ENCODE data around the gene NEUROD6. TPM values are rescaled to one million over a fixed set of nuclear protein-coding genes. Genes with fewer than 3 reads are reported as not detected.

The NEUROD6 gene
- total RNA-seq, 2 experiments from 2014 or later = not detected

DNA sequence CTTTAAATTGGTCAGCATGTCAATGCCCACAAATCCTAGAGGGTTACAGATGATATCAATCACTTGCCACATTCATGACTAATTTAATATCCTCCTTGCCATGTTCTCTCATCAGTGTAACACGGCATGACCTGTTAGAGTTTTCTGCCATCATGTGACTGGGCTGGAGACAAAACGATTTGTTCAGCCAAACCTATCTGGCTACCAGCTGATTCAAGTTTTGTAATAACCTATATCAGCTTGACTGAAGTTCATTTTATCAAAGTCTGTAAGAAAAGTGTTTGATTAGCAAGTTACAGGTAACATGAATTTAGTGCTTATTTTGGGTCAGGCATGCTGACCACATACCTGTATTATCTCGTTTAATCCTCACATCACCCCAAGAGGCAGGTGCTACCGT is 25.7 kb downstream of the NEUROD6 start:
- H3K36me3 ChIP-seq (ENCODE audit: insufficient read depth, low read length) = no peaks in the 10 kb centered on the region
- no peak overlapping the region for H3K27ac ChIP-seq (ENCODE audit: low read depth, low read length, poor library complexity, severe bottlenecking)
- DNase-seq (ENCODE audit: low spot score) = no peak
- H3K4me3 ChIP-seq (ENCODE audit: low read depth, low read length, poor library complexity, severe bottlenecking) = no peak overlapping the region
- ChIA-PET POLR2A (no interaction called here), CTCF (ENCODE audit: unreplicated experiment) (no interaction called here)
- no peak overlapping the region for H3K4me2 ChIP-seq (ENCODE audit: low read length)
- BruUV-seq (replicated peaks) = no TSS peak
- no peaks in the 10 kb centered on the region for H3K9me3 ChIP-seq (ENCODE audit: low read length)
- H2AFZ ChIP-seq (ENCODE audit: low read length) = no peak overlapping the region
- intact Hi-C loops (cut with micrococcal nuclease; ENCODE audit: unreplicated experiment) = no loop called here
- TF ChIP-seq, protein P1, sequence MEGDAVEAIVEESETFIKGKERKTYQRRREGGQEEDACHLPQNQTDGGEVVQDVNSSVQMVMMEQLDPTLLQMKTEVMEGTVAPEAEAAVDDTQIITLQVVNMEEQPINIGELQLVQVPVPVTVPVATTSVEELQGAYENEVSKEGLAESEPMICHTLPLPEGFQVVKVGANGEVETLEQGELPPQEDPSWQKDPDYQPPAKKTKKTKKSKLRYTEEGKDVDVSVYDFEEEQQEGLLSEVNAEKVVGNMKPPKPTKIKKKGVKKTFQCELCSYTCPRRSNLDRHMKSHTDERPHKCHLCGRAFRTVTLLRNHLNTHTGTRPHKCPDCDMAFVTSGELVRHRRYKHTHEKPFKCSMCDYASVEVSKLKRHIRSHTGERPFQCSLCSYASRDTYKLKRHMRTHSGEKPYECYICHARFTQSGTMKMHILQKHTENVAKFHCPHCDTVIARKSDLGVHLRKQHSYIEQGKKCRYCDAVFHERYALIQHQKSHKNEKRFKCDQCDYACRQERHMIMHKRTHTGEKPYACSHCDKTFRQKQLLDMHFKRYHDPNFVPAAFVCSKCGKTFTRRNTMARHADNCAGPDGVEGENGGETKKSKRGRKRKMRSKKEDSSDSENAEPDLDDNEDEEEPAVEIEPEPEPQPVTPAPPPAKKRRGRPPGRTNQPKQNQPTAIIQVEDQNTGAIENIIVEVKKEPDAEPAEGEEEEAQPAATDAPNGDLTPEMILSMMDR (conservative IDR thresholded peaks at IDR 0.05; ENCODE audit: low read length) = no peak
- no peak for TF ChIP-seq EZH2phosphoT487 (IDR thresholded peaks at IDR 0.05; ENCODE audit: borderline replicate concordance, low read depth, low read length)
- H3K4me1 ChIP-seq (ENCODE audit: insufficient read depth, low read length, poor library complexity, severe bottlenecking) = no peaks in the 10 kb centered on the region
- H3K9me2 ChIP-seq (ENCODE audit: insufficient read depth, low read length) = no peaks in the 10 kb centered on the region
- H4K20me1 ChIP-seq (ENCODE audit: insufficient read depth, low read length) = no peaks in the 10 kb centered on the region
- no peaks in the 10 kb centered on the region for H3K79me2 ChIP-seq (ENCODE audit: insufficient read depth, low read depth, low read length)

DNA sequence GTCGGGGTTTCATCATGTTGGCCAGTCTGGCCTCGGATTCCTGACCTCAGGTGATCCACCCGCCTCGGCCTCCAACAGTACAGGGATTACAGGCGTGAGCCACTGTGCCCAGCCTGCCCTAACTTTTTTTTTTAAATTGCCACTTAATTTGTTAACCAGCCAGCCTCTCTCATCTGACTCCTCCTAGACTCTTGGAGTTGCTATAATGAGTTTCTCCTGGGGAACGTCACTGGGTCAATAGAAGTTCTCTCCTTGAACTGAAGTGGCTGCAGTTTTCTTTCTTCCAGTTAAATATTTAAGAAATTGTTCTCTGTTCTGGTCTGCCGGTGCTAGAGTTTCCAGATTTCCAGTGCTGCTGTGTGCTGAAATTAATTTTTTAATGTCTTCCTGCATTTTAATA is 27.6 kb downstream of the NEUROD6 start:
- intact Hi-C loops (cut with micrococcal nuclease; ENCODE audit: unreplicated experiment) = no loop called here
- BruUV-seq (replicated peaks) = no TSS peak
- POLR2A ChIA-PET = no interaction called here

DNA sequence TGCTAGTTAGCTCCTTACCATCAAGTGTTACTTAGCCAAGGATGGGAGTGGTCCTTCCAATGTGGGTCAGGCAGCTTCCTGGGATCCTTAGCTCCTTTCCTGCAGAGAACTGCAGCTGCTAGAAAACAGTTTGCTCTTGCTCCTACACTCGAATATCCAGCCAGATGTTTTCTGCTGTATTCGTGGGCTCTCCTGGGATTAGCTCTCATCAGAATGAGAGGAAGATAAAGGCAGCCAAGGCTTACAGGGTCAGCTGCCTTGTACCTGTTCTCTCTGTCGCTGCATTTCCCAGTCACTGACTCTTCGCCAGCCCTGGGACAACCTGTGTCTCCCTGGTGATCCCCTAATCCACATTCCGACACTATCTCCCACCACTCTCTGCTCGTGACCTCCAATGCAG is 29.0 kb downstream of the NEUROD6 start:
- TF ChIP-seq, protein P1 (conservative IDR thresholded peaks at IDR 0.05; ENCODE audit: low read length) = no peak
- DNase-seq (ENCODE audit: low spot score) = no peak
- no peak overlapping the region for H3K4me3 ChIP-seq (ENCODE audit: low read depth, low read length, poor library complexity, severe bottlenecking)
- ChIA-PET POLR2A (no interaction called here), CTCF (ENCODE audit: unreplicated experiment) (no interaction called here)
- no peaks in the 10 kb centered on the region for H3K79me2 ChIP-seq (ENCODE audit: insufficient read depth, low read depth, low read length)
- no peaks in the 10 kb centered on the region for H4K20me1 ChIP-seq (ENCODE audit: insufficient read depth, low read length)
- no peaks in the 10 kb centered on the region for H3K9me2 ChIP-seq (ENCODE audit: insufficient read depth, low read length)
- no peaks in the 10 kb centered on the region for H3K36me3 ChIP-seq (ENCODE audit: insufficient read depth, low read length)
- no peaks in the 10 kb centered on the region for H3K9me3 ChIP-seq (ENCODE audit: low read length)
- no peaks in the 10 kb centered on the region for H3K4me1 ChIP-seq (ENCODE audit: insufficient read depth, low read length, poor library complexity, severe bottlenecking)
- H2AFZ ChIP-seq (ENCODE audit: low read length) = no peak overlapping the region
- no TSS peak for BruUV-seq (replicated peaks)
- intact Hi-C loops (cut with micrococcal nuclease; ENCODE audit: unreplicated experiment) = no loop called here
- H3K27ac ChIP-seq (ENCODE audit: low read depth, low read length, poor library complexity, severe bottlenecking) = no peak overlapping the region
- no peak overlapping the region for H3K4me2 ChIP-seq (ENCODE audit: low read length)

More for the DNA sequence above, 27.6 kb downstream of the NEUROD6 start:
- Histone ChIP-seq H4K20me1 (ENCODE audit: insufficient read depth, low read length) (no peaks in the 10 kb centered on the region), H3K4me3 (ENCODE audit: low read depth, low read length, poor library complexity, severe bottlenecking) (no peak overlapping the region), H3K9me2 (ENCODE audit: insufficient read depth, low read length) (no peaks in the 10 kb centered on the region), H3K4me1 (ENCODE audit: insufficient read depth, low read length, poor library complexity, severe bottlenecking) (no peaks in the 10 kb centered on the region), H3K4me2 (ENCODE audit: low read length) (no peak overlapping the region), H3K79me2 (ENCODE audit: insufficient read depth, low read depth, low read length) (no peaks in the 10 kb centered on the region), H3K27ac (ENCODE audit: low read depth, low read length, poor library complexity, severe bottlenecking) (no peak overlapping the region), H3K36me3 (ENCODE audit: insufficient read depth, low read length) (no peaks in the 10 kb centered on the region), H2AFZ (ENCODE audit: low read length) (no peak overlapping the region), H3K9me3 (ENCODE audit: low read length) (no peaks in the 10 kb centered on the region)
- DNase-seq (ENCODE audit: low spot score) = no peak
- CTCF ChIA-PET (ENCODE audit: unreplicated experiment) = no interaction called here
- TF ChIP-seq EZH2phosphoT487 (IDR thresholded peaks at IDR 0.05; ENCODE audit: borderline replicate concordance, low read depth, low read length) = no peak
- TF ChIP-seq, protein P1 (conservative IDR thresholded peaks at IDR 0.05; ENCODE audit: low read length) = no peak
